GM18507 (cell line): ENCODE results near the gene LRP8.

Source experiments
- DNase-seq: peaks from one replicate; pipeline ENCODE4 v3.0.0; 2011; ENCODE audit warnings: low read depth; ENCODE audit not compliant: insufficient read length; ENCODE audit errors: extremely low spot score
- FAIRE-seq: peaks from 2 replicates; lab custom pipeline; 2011; peaks lifted over from hg19 to GRCh38; lab: Jason Lieb, UNC

The LRP8 gene

DNA sequence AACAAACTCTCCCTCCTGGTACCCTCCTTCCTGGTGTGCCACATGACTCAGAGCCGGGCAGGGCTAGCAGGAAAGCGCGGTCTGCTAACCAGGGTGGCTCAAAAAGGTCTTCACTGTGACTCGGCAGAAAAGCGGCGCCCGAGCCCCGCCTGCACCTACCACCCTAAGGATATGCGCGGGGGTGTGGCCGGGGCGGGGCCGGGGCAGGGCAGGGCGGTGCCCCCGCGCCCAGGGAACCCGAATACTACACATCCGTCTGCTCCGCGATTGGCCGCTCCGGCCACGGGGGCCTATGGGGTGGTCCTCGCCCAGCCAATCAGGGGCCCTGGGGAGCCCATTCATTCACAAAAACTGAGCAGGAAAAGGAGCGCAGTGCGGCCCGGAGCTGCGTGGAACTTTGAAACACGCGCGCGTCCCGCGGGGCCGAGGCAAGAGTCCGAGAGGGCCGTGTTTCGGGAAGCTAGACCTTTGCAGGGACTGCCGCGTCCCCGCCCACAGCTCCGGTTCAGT is 1.7 kb downstream of the LRP8 start:
- peak; percentile 95 for FAIRE-seq
- peak; percentile 94 for DNase-seq

GRCh38 chr1:53325326-53326087 is 2.4 kb downstream of the LRP8 start:
- no peak for DNase-seq
- FAIRE-seq: no peak

- no peak for DNase-seq
- FAIRE-seq: no peak
Observed at GRCh38 chr1:53324728-53325297, 3.1 kb downstream of the LRP8 start.

GRCh38 chr1:53324321-53324720 is 3.5 kb downstream of the LRP8 start:
- DNase-seq (no peak), FAIRE-seq (no peak)

GRCh38 chr1:53323316-53323715 is 4.6 kb downstream of the LRP8 start:
- DNase-seq (no peak), FAIRE-seq (no peak)

GRCh38 chr1:53321776-53322602 is 5.9 kb downstream of the LRP8 start:
- FAIRE-seq (no peak), DNase-seq (no peak)

DNA sequence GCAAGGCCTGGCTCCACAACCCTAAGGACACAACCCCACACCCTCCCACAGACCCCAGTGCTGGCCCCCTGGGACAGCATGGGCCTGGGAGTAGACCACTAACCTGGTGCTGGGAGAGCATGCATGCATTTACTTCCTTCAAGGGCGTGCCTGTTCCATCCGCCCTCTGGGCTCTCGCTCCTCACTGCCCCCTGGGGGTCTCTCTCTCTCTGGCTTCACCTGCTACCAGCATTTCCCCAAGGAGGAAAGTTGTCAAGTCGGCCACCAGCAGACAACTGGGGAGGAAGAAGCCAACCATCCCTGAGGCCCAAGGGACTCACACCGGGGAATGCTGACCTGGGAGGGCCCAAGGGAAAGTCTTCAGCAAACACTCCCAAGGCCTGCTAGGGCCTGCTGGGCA is 6.5 kb downstream of the LRP8 start:
- FAIRE-seq (no peak), DNase-seq (no peak)

GRCh38 chr1:53320646-53321045 is 7.2 kb downstream of the LRP8 start:
- no peak for DNase-seq
- no peak for FAIRE-seq

DNA sequence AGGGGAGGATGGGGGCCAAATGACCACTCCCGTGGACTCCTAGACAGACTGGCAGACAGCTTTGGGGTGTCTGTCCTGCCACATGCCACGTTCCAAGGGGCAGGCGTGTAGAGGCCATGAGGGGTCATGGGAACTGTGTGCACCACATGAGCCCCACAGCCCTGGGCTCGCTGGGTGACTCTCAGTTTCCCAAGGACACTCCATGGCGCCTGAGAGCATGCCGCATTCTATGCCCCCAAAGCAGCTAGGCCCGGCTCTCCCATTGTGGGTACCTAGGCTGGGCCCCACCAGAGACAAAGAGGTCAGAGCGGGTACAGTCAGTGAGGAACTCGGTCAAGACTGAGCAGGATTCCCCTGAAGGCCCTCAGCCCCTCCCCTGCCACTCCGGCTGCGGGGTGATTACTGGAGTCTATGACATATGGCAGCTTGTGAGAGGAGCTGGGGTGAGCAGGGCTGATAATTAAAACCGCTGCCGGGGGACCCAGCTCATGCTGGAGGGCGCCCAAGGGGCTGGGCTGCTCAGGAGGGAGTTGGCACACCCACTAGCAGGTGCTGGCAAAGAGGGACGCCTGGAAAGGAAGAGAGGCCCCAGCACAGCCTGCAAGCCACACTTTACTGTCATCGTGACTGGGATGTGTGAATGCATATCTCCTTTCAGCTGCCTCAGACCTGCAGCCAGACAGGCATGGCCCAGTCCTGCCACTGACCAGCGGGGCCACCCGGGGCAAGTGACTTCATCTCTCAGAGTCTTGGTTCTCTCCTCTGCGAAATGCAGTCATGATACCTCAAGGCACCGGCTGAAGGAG is 8.4 kb downstream of the LRP8 start:
- FAIRE-seq: no peak
- no peak for DNase-seq

DNA sequence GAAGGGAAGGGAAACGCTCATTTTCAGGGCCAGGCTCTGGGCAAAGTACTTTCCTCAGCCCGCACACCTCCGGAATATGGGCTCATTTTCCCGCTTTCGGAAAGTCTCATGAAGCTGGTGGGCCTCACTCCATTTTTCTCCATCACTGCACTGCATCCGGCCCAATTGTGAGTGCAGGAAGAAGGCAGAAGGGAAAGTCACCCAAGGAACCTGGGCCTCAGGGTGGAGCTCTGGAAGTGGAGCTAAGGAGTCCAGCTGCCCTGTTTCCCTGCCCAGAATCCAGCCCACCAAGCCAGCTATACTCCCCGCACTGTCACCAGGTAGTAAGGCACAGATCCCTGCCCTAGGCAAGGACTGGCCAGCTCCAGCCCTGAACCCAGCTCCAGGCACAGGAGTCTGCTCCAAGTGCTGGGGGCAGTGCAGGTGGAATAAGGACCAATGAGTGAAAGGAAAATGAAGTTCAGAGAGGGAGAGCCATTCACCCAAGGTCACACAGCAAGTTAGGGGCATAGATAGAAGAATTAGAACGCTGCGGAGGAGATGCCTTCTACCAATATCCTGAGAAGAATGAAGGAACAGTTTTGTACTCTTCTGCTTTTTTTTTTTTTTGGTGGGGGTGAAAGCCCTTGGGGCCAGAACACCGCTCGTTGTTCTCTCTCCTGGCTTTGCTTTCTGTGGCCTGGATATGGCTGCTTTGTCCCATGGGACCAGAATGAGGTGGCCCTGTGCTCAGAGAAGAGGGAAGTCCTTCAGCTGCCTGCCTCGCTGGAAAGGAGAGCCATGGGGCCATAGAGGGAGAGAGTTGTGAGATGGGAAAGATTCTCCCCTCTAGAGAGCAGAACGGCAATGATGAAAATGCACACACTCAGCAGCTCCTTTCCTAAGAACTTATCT is 10.0 kb downstream of the LRP8 start:
- no peak for FAIRE-seq

GRCh38 chr1:53316766-53317581 is 10.9 kb downstream of the LRP8 start:
- DNase-seq: no peak
- FAIRE-seq: no peak

More for the DNA sequence above, 10.0 kb downstream of the LRP8 start:
- DNase-seq: no peak

DNA sequence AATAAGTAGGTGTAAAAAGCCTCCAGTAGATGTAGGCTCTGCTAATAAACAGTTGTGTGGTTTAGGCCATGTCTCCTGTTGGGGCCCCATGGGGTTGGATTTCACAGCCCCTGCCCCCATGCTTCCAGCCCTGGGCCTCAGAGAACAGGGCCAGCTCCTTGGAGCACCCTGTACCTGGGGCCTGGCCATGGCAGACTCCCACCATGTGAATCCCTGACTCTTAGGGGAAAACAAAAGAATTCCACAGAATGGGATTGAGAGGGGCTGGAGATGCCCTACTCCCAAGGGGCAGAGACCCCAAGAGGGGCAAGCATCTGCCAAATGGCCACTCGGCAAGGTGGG is 11.5 kb downstream of the LRP8 start:
- DNase-seq: no peak
- no peak for FAIRE-seq

- DNase-seq: no peak
Observed at GRCh38 chr1:53315456-53316423, 12.1 kb downstream of the LRP8 start.

DNA sequence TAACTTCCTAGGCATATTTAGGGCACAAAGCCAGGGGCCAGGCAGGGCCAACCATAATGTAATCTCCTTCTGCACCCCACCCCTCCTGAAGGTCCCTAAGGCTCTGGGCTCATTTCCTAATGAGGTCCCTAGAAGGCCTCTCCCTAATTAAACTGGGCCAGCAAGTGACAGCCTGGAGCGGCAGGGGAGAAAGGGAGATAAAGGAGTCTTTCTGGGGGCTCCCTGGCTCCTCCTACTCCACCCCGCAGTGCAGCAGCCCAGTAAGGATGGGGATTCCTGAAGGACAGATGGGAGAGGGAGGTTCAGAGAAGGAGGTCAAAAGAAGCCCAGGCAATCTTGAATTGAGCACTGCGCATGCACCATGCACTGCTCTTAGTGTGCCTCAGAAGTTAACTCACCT is 12.8 kb downstream of the LRP8 start:
- FAIRE-seq (no peak), DNase-seq (no peak)

More at GRCh38 chr1:53315456-53316423, 12.1 kb downstream of the LRP8 start:
- FAIRE-seq: no peak

- FAIRE-seq (no peak), DNase-seq (no peak)
Observed at GRCh38 chr1:53314606-53315005, 13.3 kb downstream of the LRP8 start.

GRCh38 chr1:53314096-53314495 is 13.8 kb downstream of the LRP8 start:
- DNase-seq (no peak), FAIRE-seq (no peak)

DNA sequence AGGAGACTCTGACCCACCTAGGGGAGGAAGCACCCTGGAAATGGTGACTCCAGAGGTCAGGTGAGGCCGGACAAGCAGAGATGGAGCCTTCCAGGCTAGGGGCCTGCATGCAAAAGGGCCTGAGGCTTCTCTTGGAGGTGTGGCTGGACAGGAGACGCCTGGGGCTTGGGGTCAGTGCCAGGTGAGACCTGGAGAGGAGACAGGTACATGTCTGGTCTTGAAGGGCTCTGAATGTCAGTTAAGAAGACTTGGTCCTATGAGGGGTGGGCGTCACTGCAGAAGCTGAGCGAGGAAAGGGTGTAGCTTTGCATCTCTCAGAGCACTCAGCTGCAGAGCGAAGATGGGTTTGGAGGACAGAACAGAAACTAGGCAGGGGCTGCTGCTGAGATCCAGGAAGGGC is 14.3 kb downstream of the LRP8 start:
- FAIRE-seq: no peak
- no peak for DNase-seq
